ENCODE results near the gene ORC4.
"Not testable (repeated sequence)": the region's sequence is repeated elsewhere in the genome, so short reads cannot be mapped to it uniquely, and the experiment has no call there.

ORC4 gene

DNA sequence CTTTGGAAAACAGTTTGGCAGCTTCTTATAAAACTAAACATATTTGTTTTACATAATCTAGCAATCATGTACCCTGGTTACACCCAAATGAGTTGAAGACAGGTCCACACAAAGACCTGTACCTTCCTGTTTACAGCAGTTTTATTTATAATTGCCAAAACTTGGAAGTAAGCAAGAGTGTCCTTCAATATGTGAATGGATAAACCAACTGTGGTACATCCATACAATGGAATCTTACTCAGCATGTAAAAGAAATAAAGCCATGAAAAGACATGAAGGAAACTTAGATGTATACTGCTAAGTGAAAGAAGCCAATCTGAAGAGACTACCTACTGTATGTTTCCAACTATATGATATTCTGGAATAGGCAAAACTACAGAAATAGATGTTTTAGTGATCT, 23.7 kb downstream of the ORC4 start:
- no peaks in the 10 kb centered on the region for H3F3A ChIP-seq (ENCODE audit: insufficient read depth, low read length)
- H3K27me3 ChIP-seq (ENCODE audit: insufficient read depth, low read length) = no peaks in the 10 kb centered on the region
- H4K20me1 ChIP-seq (ENCODE audit: insufficient read depth, low read length) = no peaks in the 10 kb centered on the region

DNA sequence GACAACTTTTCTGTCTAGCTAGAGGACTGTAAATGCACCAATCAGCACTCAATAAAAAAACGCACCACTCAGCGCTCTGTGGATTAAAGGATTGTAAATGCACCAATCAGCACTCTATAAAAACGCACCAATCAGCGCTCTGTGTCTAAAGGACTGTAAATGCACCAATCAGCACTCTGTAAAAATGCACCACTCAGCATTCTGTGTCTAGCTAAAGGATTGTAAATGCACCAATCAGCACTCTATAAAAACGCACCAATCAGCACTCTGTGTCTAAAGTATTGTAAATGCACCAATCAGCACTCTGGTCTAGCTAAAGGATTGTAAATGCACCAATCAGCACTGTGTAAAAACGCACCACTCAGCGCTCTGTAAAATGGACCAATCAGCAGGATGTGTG, 25.6 kb downstream of the ORC4 start:
- not testable (repeated sequence) for H3K36me3 ChIP-seq (ENCODE audit: insufficient read depth, low read length); H3K27me3 ChIP-seq (ENCODE audit: insufficient read depth, low read length); H2AFZ ChIP-seq (ENCODE audit: low read length); H4K20me1 ChIP-seq (ENCODE audit: insufficient read depth, low read length); H3F3A ChIP-seq (ENCODE audit: insufficient read depth, low read length); H3K4me1 ChIP-seq (ENCODE audit: insufficient read depth, low read length, severe bottlenecking); H3K9me2 ChIP-seq (ENCODE audit: low read depth, low read length); H3K9me3 ChIP-seq (ENCODE audit: low read length); H3K4me2 ChIP-seq (ENCODE audit: low read length); H3K4me3 ChIP-seq (ENCODE audit: low read depth, low read length, poor library complexity, severe bottlenecking); H3K9ac ChIP-seq (ENCODE audit: low read length); H3K27ac ChIP-seq (ENCODE audit: low read depth, low read length, poor library complexity, severe bottlenecking)
- H3K79me2 ChIP-seq (ENCODE audit: insufficient read depth, low read length) = peaks cover 45% of the 10 kb centered on the region

More for the DNA sequence above, 23.7 kb downstream of the ORC4 start:
- Histone ChIP-seq H3K4me2 (ENCODE audit: low read length) (no peak overlapping the region), H3K27ac (ENCODE audit: low read depth, low read length, poor library complexity, severe bottlenecking) (no peak overlapping the region), H3K4me3 (ENCODE audit: low read depth, low read length, poor library complexity, severe bottlenecking) (no peak overlapping the region), H3K36me3 (ENCODE audit: insufficient read depth, low read length) (peaks cover 9% of the 10 kb centered on the region), H3K9me3 (ENCODE audit: low read length) (peaks cover 2% of the 10 kb centered on the region; the same call in 1 of the 2 replicates), H3K4me1 (ENCODE audit: insufficient read depth, low read length, severe bottlenecking) (no peaks in the 10 kb centered on the region), H3K9me2 (ENCODE audit: low read depth, low read length) (no peaks in the 10 kb centered on the region), H3K79me2 (ENCODE audit: insufficient read depth, low read length) (peaks cover 51% of the 10 kb centered on the region), H2AFZ (ENCODE audit: low read length) (no peak overlapping the region), H3K9ac (ENCODE audit: low read length) (no peak overlapping the region)
- TF ChIP-seq, protein P1, sequence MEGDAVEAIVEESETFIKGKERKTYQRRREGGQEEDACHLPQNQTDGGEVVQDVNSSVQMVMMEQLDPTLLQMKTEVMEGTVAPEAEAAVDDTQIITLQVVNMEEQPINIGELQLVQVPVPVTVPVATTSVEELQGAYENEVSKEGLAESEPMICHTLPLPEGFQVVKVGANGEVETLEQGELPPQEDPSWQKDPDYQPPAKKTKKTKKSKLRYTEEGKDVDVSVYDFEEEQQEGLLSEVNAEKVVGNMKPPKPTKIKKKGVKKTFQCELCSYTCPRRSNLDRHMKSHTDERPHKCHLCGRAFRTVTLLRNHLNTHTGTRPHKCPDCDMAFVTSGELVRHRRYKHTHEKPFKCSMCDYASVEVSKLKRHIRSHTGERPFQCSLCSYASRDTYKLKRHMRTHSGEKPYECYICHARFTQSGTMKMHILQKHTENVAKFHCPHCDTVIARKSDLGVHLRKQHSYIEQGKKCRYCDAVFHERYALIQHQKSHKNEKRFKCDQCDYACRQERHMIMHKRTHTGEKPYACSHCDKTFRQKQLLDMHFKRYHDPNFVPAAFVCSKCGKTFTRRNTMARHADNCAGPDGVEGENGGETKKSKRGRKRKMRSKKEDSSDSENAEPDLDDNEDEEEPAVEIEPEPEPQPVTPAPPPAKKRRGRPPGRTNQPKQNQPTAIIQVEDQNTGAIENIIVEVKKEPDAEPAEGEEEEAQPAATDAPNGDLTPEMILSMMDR (IDR thresholded peaks at IDR 0.05; ENCODE audit: low read length) = no peak
- TF ChIP-seq EZH2 (IDR thresholded peaks at IDR 0.05; ENCODE audit: borderline replicate concordance, low read length) = no peak

DNA sequence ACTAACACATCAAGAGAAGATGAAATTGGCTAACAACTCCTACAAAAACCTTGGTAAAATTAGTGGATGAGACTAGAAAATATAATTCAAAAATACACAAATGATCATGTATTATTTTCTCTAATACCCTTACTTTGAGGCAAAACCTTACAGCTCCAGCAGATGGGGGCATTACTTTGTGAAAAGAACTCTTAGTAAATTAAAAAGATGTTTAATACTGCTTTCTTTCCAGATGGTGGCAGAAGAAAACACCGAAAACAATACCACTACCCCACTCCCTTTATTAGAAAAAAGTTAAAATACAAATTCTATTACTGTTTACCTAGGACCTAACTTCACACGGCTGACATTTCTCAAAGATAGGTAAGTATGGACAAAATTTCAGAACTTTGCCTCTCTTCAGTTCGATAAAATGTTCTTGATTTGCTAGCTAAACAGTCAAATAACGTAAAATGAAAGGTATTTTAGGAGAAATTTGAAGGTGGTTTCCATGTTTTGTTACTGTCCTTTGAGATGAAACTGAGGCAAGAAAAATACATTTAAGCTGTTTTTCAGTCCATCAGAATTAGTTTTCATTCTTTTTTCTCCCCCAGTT, 30.6 kb downstream of the ORC4 start:
- no peak overlapping the region for H3K27ac ChIP-seq (ENCODE audit: low read depth, low read length, poor library complexity, severe bottlenecking)
- H3F3A ChIP-seq (ENCODE audit: insufficient read depth, low read length) = no peaks in the 10 kb centered on the region
- peaks cover 37% of the 10 kb centered on the region for H3K79me2 ChIP-seq (ENCODE audit: insufficient read depth, low read length)
- H3K27me3 ChIP-seq (ENCODE audit: insufficient read depth, low read length) = no peaks in the 10 kb centered on the region
- H4K20me1 ChIP-seq (ENCODE audit: insufficient read depth, low read length) = no peaks in the 10 kb centered on the region
- peak overlapping the region; percentile 20; the same call in 1 of the 2 replicates for H3K9ac ChIP-seq (ENCODE audit: low read length)
- no peaks in the 10 kb centered on the region for H3K9me3 ChIP-seq (ENCODE audit: low read length)
- TF ChIP-seq EZH2 (IDR thresholded peaks at IDR 0.05; ENCODE audit: borderline replicate concordance, low read length) = no peak
- TF ChIP-seq, protein P1 (IDR thresholded peaks at IDR 0.05; ENCODE audit: low read length) = peak; percentile 94
- H3K9me2 ChIP-seq (ENCODE audit: low read depth, low read length) = no peaks in the 10 kb centered on the region
- H3K4me2 ChIP-seq (ENCODE audit: low read length) = peak overlapping the region; percentile 28; the same call in 1 of the 2 replicates
- no peak overlapping the region for H3K4me3 ChIP-seq (ENCODE audit: low read depth, low read length, poor library complexity, severe bottlenecking)
- no peak overlapping the region for H2AFZ ChIP-seq (ENCODE audit: low read length)
- H3K4me1 ChIP-seq (ENCODE audit: insufficient read depth, low read length, severe bottlenecking) = peaks cover 17% of the 10 kb centered on the region
- H3K36me3 ChIP-seq (ENCODE audit: insufficient read depth, low read length) = peaks cover under 1% of the 10 kb centered on the region; the same call in 1 of the 2 replicates

DNA sequence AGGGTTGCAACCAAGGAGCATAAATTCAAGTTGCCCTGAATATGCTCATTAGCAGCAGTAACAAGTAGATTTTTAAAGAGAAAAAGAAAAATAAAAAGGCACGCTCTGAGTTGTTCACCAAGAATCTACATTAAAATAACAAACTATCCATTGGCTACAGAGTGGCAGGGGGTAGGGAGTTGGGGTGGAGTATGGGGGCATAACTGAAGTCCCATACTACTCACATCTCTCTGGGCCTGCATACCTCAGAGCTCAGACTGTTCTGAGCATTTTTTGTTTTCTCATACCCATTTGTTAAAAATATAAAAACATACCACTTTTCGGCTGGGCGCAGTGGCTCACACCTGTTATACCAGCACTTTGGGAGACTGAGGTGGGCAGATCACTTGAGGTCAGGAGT, 31.4 kb downstream of the ORC4 start:
- Histone ChIP-seq H3K27me3 (ENCODE audit: insufficient read depth, low read length) (no peaks in the 10 kb centered on the region), H3K27ac (ENCODE audit: low read depth, low read length, poor library complexity, severe bottlenecking) (no peak overlapping the region), H3K4me2 (ENCODE audit: low read length) (no peak overlapping the region), H3K9me3 (ENCODE audit: low read length) (no peaks in the 10 kb centered on the region), H3K36me3 (ENCODE audit: insufficient read depth, low read length) (no peaks in the 10 kb centered on the region; the same call in 1 of the 2 replicates), H3K4me1 (ENCODE audit: insufficient read depth, low read length, severe bottlenecking) (peaks cover 17% of the 10 kb centered on the region), H2AFZ (ENCODE audit: low read length) (no peak overlapping the region), H3K79me2 (ENCODE audit: insufficient read depth, low read length) (peaks cover 35% of the 10 kb centered on the region), H3K4me3 (ENCODE audit: low read depth, low read length, poor library complexity, severe bottlenecking) (no peak overlapping the region), H3K9me2 (ENCODE audit: low read depth, low read length) (no peaks in the 10 kb centered on the region), H4K20me1 (ENCODE audit: insufficient read depth, low read length) (no peaks in the 10 kb centered on the region), H3F3A (ENCODE audit: insufficient read depth, low read length) (no peaks in the 10 kb centered on the region), H3K9ac (ENCODE audit: low read length) (no peak overlapping the region)
- TF ChIP-seq, protein P1 (IDR thresholded peaks at IDR 0.05; ENCODE audit: low read length) = no peak
- TF ChIP-seq EZH2 (IDR thresholded peaks at IDR 0.05; ENCODE audit: borderline replicate concordance, low read length) = no peak

Data from OCI-LY1 (cell line).